Epithelial cell of proximal tubule (primary cell): Measurements from ENCODE around the gene GPC2. TPM values are rescaled to one million over a fixed set of nuclear protein-coding genes. Genes with fewer than 3 reads are reported as not detected.
A peak's percentile ranks its signal among the peaks of the same experiment; 100 is the strongest.
"Not testable (repeated sequence)": the region's sequence is repeated elsewhere in the genome, so short reads cannot be mapped to it uniquely, and the experiment has no call there.

Source experiments
- DNase-seq: peaks from one replicate; pipeline ENCODE4 v3.0.0-alpha.2; 2011; ENCODE audit warnings: low read depth
- H3K4me3 ChIP-seq: 2 replicates; pipeline ENCODE4 v1.5.1; 2011; ENCODE audit warnings: low read depth, mild to moderate bottlenecking, low read length
- total RNA-seq: library from RNA; depleted of rRNA; stranded (reverse); fragments of >200 nt; gene quantifications from 2 replicates; pipeline ENCODE4 v1.2.3, GENCODE V29; 2015
- TF ChIP-seq, protein P1 (sequence below): conservative IDR thresholded peaks from 2 replicates; pipeline ENCODE4 v1.5.1; 2012; ENCODE audit warnings: low read depth, mild to moderate bottlenecking, low read length

GPC2 gene
- total RNA-seq, 1 donor from 2014 or later, result 11.0 TPM

DNA sequence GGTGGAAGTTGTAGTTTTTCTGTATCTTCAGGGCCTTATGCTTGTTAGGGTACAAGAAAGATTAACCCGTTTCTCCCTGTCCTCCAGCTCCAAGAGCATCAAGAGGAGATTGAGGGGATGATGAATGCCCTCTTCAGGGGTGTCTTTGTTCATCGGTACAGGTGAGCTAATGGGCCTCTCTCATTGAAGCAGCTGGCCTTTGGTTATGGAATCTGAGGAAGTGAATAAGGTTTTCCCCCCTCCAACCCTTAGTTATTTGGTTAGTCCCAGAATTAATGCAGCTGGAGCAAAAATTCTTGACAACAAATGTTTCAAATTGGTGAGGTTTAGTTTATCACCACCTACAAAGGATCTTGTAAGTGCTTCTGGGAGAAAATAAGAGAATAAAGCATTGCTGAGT is 18.0 kb upstream of the GPC2 start:
- TF ChIP-seq, protein P1, sequence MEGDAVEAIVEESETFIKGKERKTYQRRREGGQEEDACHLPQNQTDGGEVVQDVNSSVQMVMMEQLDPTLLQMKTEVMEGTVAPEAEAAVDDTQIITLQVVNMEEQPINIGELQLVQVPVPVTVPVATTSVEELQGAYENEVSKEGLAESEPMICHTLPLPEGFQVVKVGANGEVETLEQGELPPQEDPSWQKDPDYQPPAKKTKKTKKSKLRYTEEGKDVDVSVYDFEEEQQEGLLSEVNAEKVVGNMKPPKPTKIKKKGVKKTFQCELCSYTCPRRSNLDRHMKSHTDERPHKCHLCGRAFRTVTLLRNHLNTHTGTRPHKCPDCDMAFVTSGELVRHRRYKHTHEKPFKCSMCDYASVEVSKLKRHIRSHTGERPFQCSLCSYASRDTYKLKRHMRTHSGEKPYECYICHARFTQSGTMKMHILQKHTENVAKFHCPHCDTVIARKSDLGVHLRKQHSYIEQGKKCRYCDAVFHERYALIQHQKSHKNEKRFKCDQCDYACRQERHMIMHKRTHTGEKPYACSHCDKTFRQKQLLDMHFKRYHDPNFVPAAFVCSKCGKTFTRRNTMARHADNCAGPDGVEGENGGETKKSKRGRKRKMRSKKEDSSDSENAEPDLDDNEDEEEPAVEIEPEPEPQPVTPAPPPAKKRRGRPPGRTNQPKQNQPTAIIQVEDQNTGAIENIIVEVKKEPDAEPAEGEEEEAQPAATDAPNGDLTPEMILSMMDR, result no peak
- no peak for DNase-seq
- H3K4me3 ChIP-seq, result no peak overlapping the region

DNA sequence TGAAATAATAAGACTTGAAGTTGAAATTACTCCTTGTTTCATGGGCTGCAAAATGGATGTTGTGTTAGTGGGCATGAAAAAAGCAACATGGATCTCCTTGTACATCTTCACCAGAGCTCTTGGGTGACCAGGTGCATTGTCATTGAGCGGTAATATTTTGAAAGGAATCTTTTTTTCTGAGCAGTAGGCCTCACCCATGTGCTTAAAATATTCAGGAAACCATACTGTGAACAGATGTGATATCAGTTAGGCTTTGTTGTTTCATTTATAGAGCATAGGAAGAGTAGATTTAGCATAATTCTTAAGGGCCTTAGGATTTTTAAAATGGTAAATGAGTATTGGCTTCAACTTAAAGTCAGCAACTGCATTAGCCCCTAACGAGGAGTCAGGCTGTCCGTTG is 15.8 kb upstream of the GPC2 start:
- H3K4me3 ChIP-seq, result no peak overlapping the region
- TF ChIP-seq, protein P1, result no peak
- no peak for DNase-seq

DNA sequence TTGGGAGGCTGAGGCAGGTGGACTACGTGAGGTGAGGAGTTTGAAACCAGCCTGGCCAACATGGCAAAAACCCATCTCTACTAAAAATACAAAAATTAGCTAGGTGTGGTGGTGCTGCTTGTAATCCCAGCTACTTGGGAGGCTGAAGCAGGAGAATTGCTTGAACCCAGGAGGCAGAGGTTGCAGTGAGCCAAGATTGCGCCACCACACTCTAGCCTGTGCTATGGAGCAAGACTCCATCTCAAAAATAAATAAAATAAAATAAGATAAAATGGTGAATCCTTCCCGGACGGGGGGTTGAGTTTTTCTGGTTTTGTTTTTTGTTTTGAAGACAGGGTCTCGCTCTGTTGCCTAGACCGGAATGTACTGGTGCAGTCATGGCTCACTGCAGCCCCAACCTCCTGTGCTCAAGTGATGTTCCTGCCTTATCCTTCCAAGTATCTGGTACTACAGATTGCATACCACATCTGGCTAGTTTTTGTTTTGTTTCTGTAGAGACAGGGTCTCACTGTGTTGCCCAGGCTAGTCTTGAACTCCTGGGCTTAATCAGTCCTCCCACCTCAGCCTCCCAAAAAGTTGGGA is 15.2 kb upstream of the GPC2 start:
- not testable (repeated sequence) for DNase-seq, H3K4me3 ChIP-seq

DNA sequence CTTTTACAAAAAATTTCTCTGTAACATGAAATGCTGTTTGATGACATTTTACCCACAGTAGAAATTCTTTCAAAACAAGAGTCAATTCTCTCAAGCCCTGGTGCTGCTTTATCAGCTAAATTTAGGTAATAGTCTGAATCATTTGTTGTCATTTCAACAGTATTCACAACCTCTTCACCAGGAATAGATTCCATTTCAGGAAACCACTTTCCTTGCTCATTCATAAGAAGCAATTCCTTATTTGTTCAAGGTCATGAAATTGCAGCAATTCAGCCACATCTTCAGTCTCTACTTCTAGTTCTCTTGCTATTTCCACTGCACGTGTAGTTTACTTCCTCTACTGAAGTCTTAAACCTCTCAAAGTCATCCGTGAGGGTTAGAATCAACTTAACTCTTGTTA is 14.6 kb upstream of the GPC2 start:
- no peak overlapping the region for H3K4me3 ChIP-seq
- TF ChIP-seq, protein P1, result no peak
- no peak for DNase-seq

DNA sequence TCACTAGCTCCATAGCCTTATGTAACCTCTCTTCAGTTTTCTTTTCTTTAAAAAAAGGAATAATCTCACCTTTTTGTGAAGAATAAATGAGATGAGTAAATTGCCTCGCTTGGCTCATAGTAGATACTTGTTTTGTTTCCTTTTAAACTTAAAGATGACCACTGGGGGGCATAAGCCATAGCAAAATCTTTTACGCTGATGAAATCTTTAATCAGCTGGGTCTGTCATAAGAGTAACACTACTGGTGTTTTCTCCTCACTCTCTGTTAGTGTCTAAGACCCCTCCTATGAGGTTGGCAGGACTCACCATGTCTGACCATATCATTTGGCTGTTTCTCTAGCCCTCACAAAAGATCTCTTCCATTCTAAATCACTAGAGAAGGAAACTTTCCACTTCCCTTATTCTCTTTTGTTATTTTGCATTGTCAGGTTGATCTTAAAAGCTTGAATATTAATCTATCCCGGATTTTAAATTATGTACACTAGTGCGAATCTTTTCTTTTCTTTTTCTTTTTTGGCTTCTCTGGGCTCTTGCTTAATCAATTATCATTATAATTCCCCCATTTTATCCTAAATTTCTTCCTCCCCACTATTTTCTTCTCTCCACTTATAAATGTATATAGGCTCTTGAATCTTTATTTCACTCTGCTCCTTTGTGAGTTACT is 13.0 kb upstream of the GPC2 start:
- no peak for DNase-seq

DNA sequence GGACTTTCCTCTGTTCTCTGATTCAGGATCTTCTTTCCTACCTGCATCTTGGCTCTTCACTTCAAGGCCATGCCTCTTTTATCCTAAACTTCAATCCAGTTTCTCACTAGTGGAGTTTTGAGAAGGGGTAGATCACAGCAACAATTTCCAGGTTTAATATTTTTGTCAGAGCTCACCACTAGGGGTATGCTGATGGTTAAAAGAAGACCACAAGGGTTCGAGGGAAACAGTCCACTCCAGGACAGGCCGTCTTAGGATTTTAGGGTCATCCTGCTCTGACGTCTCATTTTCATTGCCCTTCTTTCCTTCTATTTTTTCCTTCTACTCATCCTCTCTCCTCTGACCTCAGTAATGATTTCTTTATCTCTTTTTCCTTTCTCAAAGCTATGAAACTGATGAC is 11.9 kb upstream of the GPC2 start:
- TF ChIP-seq, protein P1, result peak; percentile 6
- DNase-seq, result no peak

More for the DNA sequence above, 13.0 kb upstream of the GPC2 start:
- H3K4me3 ChIP-seq, result no peak overlapping the region
- TF ChIP-seq, protein P1, result peak; percentile 35

DNA sequence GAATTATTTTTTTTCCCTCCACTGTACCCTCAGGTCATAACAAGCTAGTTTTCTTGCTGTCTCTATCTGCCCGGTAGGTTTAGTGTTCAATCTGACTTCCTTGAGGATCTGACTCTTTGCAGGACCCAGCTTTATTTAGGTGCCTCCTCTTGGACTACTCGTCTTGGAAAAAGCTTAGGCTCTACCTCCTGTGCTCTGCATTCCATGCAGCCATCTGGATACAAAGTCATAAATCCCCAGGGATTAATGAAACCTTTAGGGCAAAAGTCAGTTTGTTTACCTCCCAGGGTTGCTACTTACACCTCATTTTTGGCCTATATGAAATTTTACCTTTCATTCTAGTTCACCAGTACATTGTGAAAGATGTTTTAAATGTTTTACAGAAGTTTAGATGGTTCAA is 8.5 kb upstream of the GPC2 start:
- TF ChIP-seq, protein P1, result no peak
- no peak for DNase-seq
- no peak overlapping the region for H3K4me3 ChIP-seq

More for the DNA sequence above, 11.9 kb upstream of the GPC2 start:
- H3K4me3 ChIP-seq, result no peak overlapping the region

DNA sequence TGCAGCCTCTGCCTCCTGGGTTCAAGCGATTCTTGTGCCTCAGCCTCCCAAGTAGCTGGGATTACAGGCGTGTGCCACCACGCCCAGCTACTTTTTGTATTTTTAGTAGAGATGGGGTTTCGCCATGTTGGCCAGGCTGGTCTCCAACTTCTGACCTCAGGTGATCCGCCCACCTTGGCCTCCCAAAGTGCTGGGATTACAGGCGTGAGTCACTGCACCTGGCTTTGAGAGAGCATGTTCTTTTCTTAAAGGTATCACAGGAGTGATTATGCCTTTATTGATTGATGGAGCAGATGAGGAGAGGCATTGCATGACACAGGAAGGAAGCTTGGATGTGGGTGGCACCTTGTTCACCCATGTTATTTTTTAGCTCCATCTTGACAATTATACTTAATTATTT is 5.9 kb upstream of the GPC2 start:
- not testable (repeated sequence) for DNase-seq, H3K4me3 ChIP-seq

DNA sequence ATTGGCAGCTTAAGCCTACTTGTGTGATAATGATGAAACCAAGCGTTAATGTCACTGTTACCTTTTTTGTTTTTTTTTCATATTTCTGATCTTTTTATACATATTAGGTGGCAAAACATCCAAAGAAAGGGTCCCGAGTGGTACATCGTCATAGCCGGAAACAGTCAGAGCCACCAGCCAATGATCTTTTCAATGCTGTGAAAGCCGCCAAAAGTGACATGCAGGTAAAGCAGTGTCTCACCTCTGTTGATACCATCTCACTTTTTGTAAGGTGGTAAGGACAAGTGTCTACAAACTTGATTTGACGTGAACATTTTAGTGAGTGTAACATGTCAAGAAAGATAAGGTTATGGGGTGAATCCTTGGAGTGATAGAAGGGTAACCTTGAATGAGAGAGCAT is 5.4 kb upstream of the GPC2 start:
- not testable (repeated sequence) for DNase-seq

DNA sequence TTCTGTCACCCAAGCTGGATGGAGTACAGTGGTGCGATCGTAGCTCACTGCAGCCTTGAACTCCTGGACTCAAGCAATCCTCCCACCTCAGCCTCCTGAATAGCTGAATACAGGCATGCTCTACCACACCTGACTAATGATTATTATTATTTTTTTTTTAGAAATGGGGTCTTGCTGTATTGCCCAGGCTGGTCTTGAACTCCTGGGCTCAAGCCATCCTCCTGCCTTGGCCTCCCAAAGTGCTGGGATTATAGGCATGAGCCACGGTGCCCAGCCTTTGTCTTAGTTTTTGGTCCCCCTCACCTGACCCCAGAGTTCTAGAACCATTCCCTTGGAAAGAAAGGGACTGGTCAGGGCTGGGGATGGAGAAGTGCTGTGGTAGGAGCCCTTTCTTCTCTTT is 2.9 kb upstream of the GPC2 start:
- H3K4me3 ChIP-seq, DNase-seq: not testable (repeated sequence)

More for the DNA sequence above, 5.4 kb upstream of the GPC2 start:
- not testable (repeated sequence) for H3K4me3 ChIP-seq
